BLaER1 (cell line): ENCODE measurements around the gene GBP4.

Experiments
- H3K27ac ChIP-seq: shearing (Covaris generic); formaldehyde crosslinking; 2 replicates; pipeline ENCODE4 v1.8.1; 2022
- H3K27me3 ChIP-seq: shearing (Covaris generic); formaldehyde crosslinking; 2 replicates; pipeline ENCODE4 v1.8.1; 2022
- H3K36me3 ChIP-seq: shearing (Covaris generic); formaldehyde crosslinking; 2 replicates; pipeline ENCODE4 v1.8.1; 2022
- H3K4me1 ChIP-seq: shearing (Covaris generic); formaldehyde crosslinking; 2 replicates; pipeline ENCODE4 v1.8.1; 2022
- H3K4me2 ChIP-seq: shearing (Covaris generic); formaldehyde crosslinking; 2 replicates; pipeline ENCODE4 v1.8.1; 2022
- H3K4me3 ChIP-seq: shearing (Covaris generic); formaldehyde crosslinking; 2 replicates; pipeline ENCODE4 v1.8.1; 2022
- H3K9ac ChIP-seq: shearing (Covaris generic); formaldehyde crosslinking; 2 replicates; pipeline ENCODE4 v1.8.1; 2022
- H3K9me3 ChIP-seq: shearing (Covaris generic); formaldehyde crosslinking; 2 replicates; pipeline ENCODE4 v1.8.1; 2022
- H4K20me1 ChIP-seq: shearing (Covaris generic); formaldehyde crosslinking; 2 replicates; pipeline ENCODE4 v1.8.1; 2022
- Cebpa-rat ChIP-seq: shearing (Covaris generic); IDR thresholded peaks from 2 replicates; pipeline ENCODE4 v1.8.1; 2022

GBP4 gene

DNA sequence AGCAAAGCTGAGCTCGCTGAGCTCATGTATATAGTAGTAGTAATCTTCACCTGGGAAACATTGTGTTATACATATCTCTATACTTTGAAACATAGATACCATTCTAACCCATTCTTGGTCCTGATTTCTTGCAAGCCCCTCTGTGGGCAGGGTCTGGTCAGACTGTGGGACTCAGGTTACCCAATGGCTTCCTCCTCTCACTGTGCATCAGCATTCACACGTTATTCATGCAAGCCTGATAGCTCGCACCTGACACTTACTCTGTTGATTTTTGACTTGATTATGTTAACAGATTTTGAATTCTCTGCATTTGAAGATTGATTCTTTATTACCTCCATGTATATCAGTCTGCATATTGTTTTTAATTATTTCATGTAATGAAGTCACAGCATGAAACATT lies 24.3 kb downstream of the GBP4 start:
- Histone ChIP-seq H3K4me1 (no peaks in the 10 kb centered on the region), H3K27me3 (no peaks in the 10 kb centered on the region), H3K4me3 (no peak overlapping the region), H3K9me3 (no peaks in the 10 kb centered on the region), H3K9ac (no peak overlapping the region), H3K36me3 (no peaks in the 10 kb centered on the region), H4K20me1 (no peaks in the 10 kb centered on the region), H3K4me2 (no peak overlapping the region), H3K27ac (no peak overlapping the region)
- no peak for TF ChIP-seq Cebpa-rat

GRCh38 chr1:89172468-89173143 lies 26.1 kb downstream of the GBP4 start:
- Histone ChIP-seq H3K27ac (no peak overlapping the region), H3K4me2 (no peak overlapping the region), H3K36me3 (no peaks in the 10 kb centered on the region), H3K4me3 (no peak overlapping the region), H4K20me1 (no peaks in the 10 kb centered on the region), H3K9ac (no peak overlapping the region), H3K27me3 (no peaks in the 10 kb centered on the region), H3K9me3 (no peaks in the 10 kb centered on the region), H3K4me1 (no peaks in the 10 kb centered on the region)
- no peak for TF ChIP-seq Cebpa-rat

GRCh38 chr1:89171067-89171438 lies 27.7 kb downstream of the GBP4 start:
- no peak for TF ChIP-seq Cebpa-rat
- no peak overlapping the region for H3K9ac ChIP-seq

GRCh38 chr1:89170170-89171066 lies 28.3 kb downstream of the GBP4 start:
- H3K9ac ChIP-seq, result no peak overlapping the region
- H3K4me2 ChIP-seq, result no peak overlapping the region
- no peaks in the 10 kb centered on the region for H4K20me1 ChIP-seq
- H3K27ac ChIP-seq, result no peak overlapping the region
- no peaks in the 10 kb centered on the region for H3K27me3 ChIP-seq
- TF ChIP-seq Cebpa-rat, result no peak
- H3K36me3 ChIP-seq, result no peaks in the 10 kb centered on the region
- H3K4me3 ChIP-seq, result no peak overlapping the region
- no peaks in the 10 kb centered on the region for H3K9me3 ChIP-seq
- no peaks in the 10 kb centered on the region for H3K4me1 ChIP-seq

More at GRCh38 chr1:89171067-89171438, 27.7 kb downstream of the GBP4 start:
- Histone ChIP-seq H3K9me3 (no peaks in the 10 kb centered on the region), H3K4me1 (no peaks in the 10 kb centered on the region), H3K27ac (no peak overlapping the region), H3K36me3 (no peaks in the 10 kb centered on the region), H3K4me2 (no peak overlapping the region), H4K20me1 (no peaks in the 10 kb centered on the region), H3K27me3 (no peaks in the 10 kb centered on the region), H3K4me3 (no peak overlapping the region)

- TF ChIP-seq Cebpa-rat, result no peak
- H3K27ac ChIP-seq, result no peak overlapping the region
Measured at GRCh38 chr1:89169166-89169565, 29.6 kb downstream of the GBP4 start.

GRCh38 chr1:89167590-89168230 lies 31.0 kb downstream of the GBP4 start:
- Histone ChIP-seq H3K9me3 (no peaks in the 10 kb centered on the region), H3K4me3 (no peak overlapping the region)
- TF ChIP-seq Cebpa-rat, result no peak

More at GRCh38 chr1:89169166-89169565, 29.6 kb downstream of the GBP4 start:
- Histone ChIP-seq H3K27me3 (no peaks in the 10 kb centered on the region), H3K9ac (no peak overlapping the region), H3K36me3 (no peaks in the 10 kb centered on the region), H4K20me1 (no peaks in the 10 kb centered on the region), H3K9me3 (no peaks in the 10 kb centered on the region), H3K4me2 (no peak overlapping the region), H3K4me1 (no peaks in the 10 kb centered on the region), H3K4me3 (no peak overlapping the region)

GRCh38 chr1:89166705-89167104 lies 32.0 kb downstream of the GBP4 start:
- no peaks in the 10 kb centered on the region for H3K4me1 ChIP-seq
- H3K9ac ChIP-seq, result no peak overlapping the region
- no peak for TF ChIP-seq Cebpa-rat

More at GRCh38 chr1:89167590-89168230, 31.0 kb downstream of the GBP4 start:
- H3K9ac ChIP-seq, result no peak overlapping the region
- H3K27me3 ChIP-seq, result no peaks in the 10 kb centered on the region
- H4K20me1 ChIP-seq, result no peaks in the 10 kb centered on the region
- no peak overlapping the region for H3K4me2 ChIP-seq
- no peak overlapping the region for H3K27ac ChIP-seq
- H3K36me3 ChIP-seq, result no peaks in the 10 kb centered on the region
- H3K4me1 ChIP-seq, result no peaks in the 10 kb centered on the region

DNA sequence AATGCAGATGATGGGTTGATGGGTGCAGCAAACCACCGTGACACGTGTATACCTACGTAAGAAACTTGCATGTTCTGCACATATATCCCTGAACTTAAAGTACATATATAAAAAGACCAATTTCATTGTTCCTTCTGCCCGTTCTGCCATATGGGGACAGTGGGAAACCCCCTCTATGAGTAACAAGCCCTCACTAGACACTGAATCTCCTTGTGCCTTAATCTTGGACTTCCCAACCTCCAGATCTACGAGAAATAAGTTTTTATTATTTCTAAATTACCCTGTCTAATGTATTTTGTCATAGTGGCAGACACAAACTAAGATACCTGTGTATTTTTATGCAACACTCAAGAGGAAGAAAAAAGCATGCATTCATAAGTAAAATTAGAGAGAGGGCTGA lies 32.9 kb downstream of the GBP4 start:
- no peak overlapping the region for H3K4me3 ChIP-seq
- no peaks in the 10 kb centered on the region for H4K20me1 ChIP-seq
- H3K9me3 ChIP-seq, result 0 out of 2 replicates have a peak, but pooled peaks cover 4% of the 10 kb centered on the region
- no peaks in the 10 kb centered on the region for H3K36me3 ChIP-seq
- TF ChIP-seq Cebpa-rat, result no peak
- H3K9ac ChIP-seq, result no peak overlapping the region
- H3K4me1 ChIP-seq, result no peaks in the 10 kb centered on the region
- H3K27me3 ChIP-seq, result no peaks in the 10 kb centered on the region
- no peak overlapping the region for H3K27ac ChIP-seq
- no peak overlapping the region for H3K4me2 ChIP-seq

More at GRCh38 chr1:89166705-89167104, 32.0 kb downstream of the GBP4 start:
- no peaks in the 10 kb centered on the region for H3K36me3 ChIP-seq
- H3K27me3 ChIP-seq, result no peaks in the 10 kb centered on the region
- no peaks in the 10 kb centered on the region for H4K20me1 ChIP-seq
- H3K4me3 ChIP-seq, result no peak overlapping the region
- H3K27ac ChIP-seq, result no peak overlapping the region
- H3K9me3 ChIP-seq, result no peaks in the 10 kb centered on the region
- H3K4me2 ChIP-seq, result no peak overlapping the region

DNA sequence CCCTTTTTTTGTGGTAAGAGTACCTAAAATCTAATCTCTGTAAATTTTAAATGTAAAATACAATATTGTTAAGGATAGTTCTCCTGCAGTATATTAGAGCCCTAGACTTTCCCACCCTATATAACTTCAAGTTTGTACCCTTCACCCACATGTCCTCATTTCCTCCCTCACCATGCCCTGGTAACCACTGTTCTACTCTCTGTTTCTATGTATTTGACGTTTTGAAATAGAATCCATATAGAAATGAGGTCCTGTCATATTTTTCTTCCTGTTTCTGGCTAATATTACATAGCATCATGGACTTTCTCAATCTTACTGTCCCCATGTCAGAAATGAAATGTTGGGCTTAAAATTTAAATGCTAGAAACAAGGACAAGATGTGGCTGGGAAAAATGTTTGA lies 47.7 kb downstream of the GBP4 start:
- TF ChIP-seq Cebpa-rat, result no peak
- Histone ChIP-seq H3K27ac (no peak overlapping the region), H3K9ac (no peak overlapping the region), H3K27me3 (no peaks in the 10 kb centered on the region), H3K4me2 (no peak overlapping the region), H3K36me3 (no peaks in the 10 kb centered on the region), H3K4me1 (peaks cover 6% of the 10 kb centered on the region; the same call in 1 of the 2 replicates), H3K9me3 (no peaks in the 10 kb centered on the region), H4K20me1 (no peaks in the 10 kb centered on the region), H3K4me3 (no peak overlapping the region)

DNA sequence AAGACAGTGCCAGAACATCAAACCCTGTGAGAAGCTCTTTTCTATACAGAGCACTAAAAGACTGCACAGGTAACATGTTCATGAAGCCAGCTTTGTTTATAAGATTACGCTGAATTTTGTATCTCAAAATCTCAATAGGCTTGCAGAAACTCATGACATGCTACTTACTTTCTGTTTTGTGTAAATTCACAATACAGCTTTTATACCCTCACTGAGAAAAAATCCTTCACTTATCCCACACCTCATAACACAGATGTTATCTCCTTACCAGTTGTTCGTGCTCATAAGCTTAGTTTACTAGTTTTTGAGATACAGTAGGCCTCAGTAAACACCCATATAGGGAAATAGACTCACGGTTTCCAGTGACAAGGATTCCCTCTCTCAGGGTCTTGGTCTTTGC lies 48.8 kb downstream of the GBP4 start:
- Histone ChIP-seq H3K27ac (no peak overlapping the region), H3K9me3 (no peaks in the 10 kb centered on the region), H3K36me3 (no peaks in the 10 kb centered on the region), H3K9ac (no peak overlapping the region), H4K20me1 (no peaks in the 10 kb centered on the region), H3K4me3 (no peak overlapping the region), H3K4me2 (no peak overlapping the region), H3K27me3 (no peaks in the 10 kb centered on the region), H3K4me1 (peaks cover 8% of the 10 kb centered on the region; the same call in 1 of the 2 replicates)
- TF ChIP-seq Cebpa-rat, result no peak
